ENCODE results near the gene ATG10. TPM values are rescaled to one million over a fixed set of nuclear protein-coding genes. Genes with fewer than 3 reads are reported as not detected.

Gene ATG10
- polyA plus RNA-seq, 3 donors from 2014 or later: 11.1 to 14.4 (median 12.5) TPM

GRCh38 chr5:82158755-82159413 lies 187.1 kb downstream of the ATG10 start:
- Mint-ChIP-seq H3K36me3 (no peaks in the 10 kb centered on the region), H3K4me3 (no peak overlapping the region), H3K27ac (no peak overlapping the region), H3K9me3 (no peaks in the 10 kb centered on the region), H3K4me1 (no peaks in the 10 kb centered on the region), H3K27me3 (ENCODE audit: low read depth in 3 of 3) (peaks cover 0 to 2% (median 0%) of the 10 kb centered on the region in 3 donors)
- DNase-seq: no peak

GRCh38 chr5:82160948-82161347 lies 189.1 kb downstream of the ATG10 start:
- Mint-ChIP-seq H3K4me1 (no peaks in the 10 kb centered on the region), H3K27ac (no peak overlapping the region), H3K9me3 (no peaks in the 10 kb centered on the region), H3K4me3 (no peak overlapping the region), H3K36me3 (no peaks in the 10 kb centered on the region), H3K27me3 (ENCODE audit: low read depth in 3 of 3) (peaks cover 0 to 2% (median 0%) of the 10 kb centered on the region in 3 donors)
- DNase-seq: no peak

GRCh38 chr5:82162573-82162972 lies 190.8 kb downstream of the ATG10 start:
- H3K4me1 Mint-ChIP-seq: no peaks in the 10 kb centered on the region
- DNase-seq: no peak
- H3K9me3 Mint-ChIP-seq: no peaks in the 10 kb centered on the region
- H3K4me3 Mint-ChIP-seq: no peak overlapping the region
- H3K27me3 Mint-ChIP-seq (ENCODE audit: low read depth in 3 of 3): peaks cover 0 to 2% (median 0%) of the 10 kb centered on the region in 3 donors
- H3K36me3 Mint-ChIP-seq: no peaks in the 10 kb centered on the region
- no peak overlapping the region for H3K27ac Mint-ChIP-seq

GRCh38 chr5:82163452-82164175 lies 191.8 kb downstream of the ATG10 start:
- Mint-ChIP-seq H3K27me3 (ENCODE audit: low read depth in 3 of 3) (peaks cover 0 to 2% (median 0%) of the 10 kb centered on the region in 3 donors), H3K27ac (no peak overlapping the region), H3K4me1 (no peaks in the 10 kb centered on the region), H3K9me3 (no peaks in the 10 kb centered on the region), H3K4me3 (no peak overlapping the region), H3K36me3 (no peaks in the 10 kb centered on the region)
- no peak for DNase-seq

GRCh38 chr5:82164176-82164976 lies 192.6 kb downstream of the ATG10 start:
- no peak overlapping the region for H3K27ac Mint-ChIP-seq

GRCh38 chr5:82164977-82165713 lies 193.3 kb downstream of the ATG10 start:
- Mint-ChIP-seq H3K36me3 (no peaks in the 10 kb centered on the region), H3K4me3 (no peak overlapping the region), H3K4me1 (no peaks in the 10 kb centered on the region), H3K27ac (peak overlapping the region in 1 of 6 donors; percentile 20), H3K9me3 (no peaks in the 10 kb centered on the region), H3K27me3 (ENCODE audit: low read depth in 3 of 3) (peaks cover 0 to under 1% (median 0%) of the 10 kb centered on the region in 3 donors)
- no peak for DNase-seq

More at GRCh38 chr5:82164176-82164976, 192.6 kb downstream of the ATG10 start:
- peaks cover 0 to 2% (median 0%) of the 10 kb centered on the region in 3 donors for H3K27me3 Mint-ChIP-seq (ENCODE audit: low read depth in 3 of 3)
- no peaks in the 10 kb centered on the region for H3K36me3 Mint-ChIP-seq
- no peaks in the 10 kb centered on the region for H3K9me3 Mint-ChIP-seq
- H3K4me3 Mint-ChIP-seq: no peak overlapping the region
- no peak for DNase-seq
- H3K4me1 Mint-ChIP-seq: no peaks in the 10 kb centered on the region

- Mint-ChIP-seq H3K36me3 (no peaks in the 10 kb centered on the region), H3K27me3 (ENCODE audit: low read depth in 3 of 3) (no peaks in the 10 kb centered on the region), H3K4me3 (no peak overlapping the region), H3K4me1 (no peaks in the 10 kb centered on the region), H3K9me3 (no peaks in the 10 kb centered on the region), H3K27ac (no peak overlapping the region)
- DNase-seq: peak; percentile 15 to 32 (median 29)
These were observed 194.1 kb downstream of the ATG10 start for GRCh38 chr5:82165740-82166530.

DNA sequence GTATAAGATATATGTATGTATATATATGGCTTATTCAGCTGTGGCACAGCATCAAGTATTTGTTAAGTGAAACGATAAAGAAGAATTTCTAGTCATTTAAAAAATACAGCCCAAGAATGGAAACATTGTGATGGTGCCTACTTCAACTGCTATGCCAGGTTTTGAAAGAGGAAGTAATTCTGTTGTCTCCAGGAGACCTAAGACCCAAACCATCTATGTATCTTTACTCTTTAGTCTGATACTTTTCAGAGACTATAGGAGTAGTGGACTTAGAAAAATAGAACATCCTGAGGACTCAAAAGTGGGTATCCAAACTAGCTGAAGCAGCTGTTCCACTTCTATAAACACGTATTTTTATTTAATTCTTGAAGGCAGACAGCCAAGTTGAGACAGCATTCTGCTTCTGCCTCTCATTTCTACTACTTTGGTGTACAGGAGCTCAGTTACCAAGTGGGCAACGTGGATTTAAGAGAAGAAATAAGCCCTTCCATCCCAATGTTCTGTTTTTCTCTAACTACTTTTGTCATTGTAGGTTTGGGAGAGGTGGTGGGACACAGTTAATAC lies 195.6 kb downstream of the ATG10 start:
- H3K4me1 Mint-ChIP-seq: no peaks in the 10 kb centered on the region
- no peak for DNase-seq
- H3K4me3 Mint-ChIP-seq: no peak overlapping the region
- no peaks in the 10 kb centered on the region for H3K36me3 Mint-ChIP-seq
- no peaks in the 10 kb centered on the region for H3K27me3 Mint-ChIP-seq (ENCODE audit: low read depth in 3 of 3)
- H3K27ac Mint-ChIP-seq: no peak overlapping the region
- H3K9me3 Mint-ChIP-seq: no peaks in the 10 kb centered on the region

GRCh38 chr5:82168294-82168693 lies 196.5 kb downstream of the ATG10 start:
- Mint-ChIP-seq H3K4me1 (no peaks in the 10 kb centered on the region), H3K36me3 (no peaks in the 10 kb centered on the region), H3K4me3 (no peak overlapping the region), H3K9me3 (no peaks in the 10 kb centered on the region), H3K27me3 (ENCODE audit: low read depth in 3 of 3) (no peaks in the 10 kb centered on the region), H3K27ac (no peak overlapping the region)
- no peak for DNase-seq

- Mint-ChIP-seq H3K4me3 (no peak overlapping the region), H3K36me3 (no peaks in the 10 kb centered on the region), H3K27me3 (ENCODE audit: low read depth in 3 of 3) (no peaks in the 10 kb centered on the region), H3K4me1 (peaks cover 6 to 12% of the 10 kb centered on the region in 2 donors), H3K9me3 (no peaks in the 10 kb centered on the region), H3K27ac (no peak overlapping the region)
- DNase-seq: no peak
These were observed 198.1 kb downstream of the ATG10 start for GRCh38 chr5:82169892-82170291.

- peak; percentile 46 to 54 (median 52) for DNase-seq
- Mint-ChIP-seq H3K4me1 (peaks cover 6 to 13% of the 10 kb centered on the region in 2 donors), H3K9me3 (no peaks in the 10 kb centered on the region), H3K4me3 (no peak overlapping the region), H3K27me3 (ENCODE audit: low read depth in 3 of 3) (no peaks in the 10 kb centered on the region), H3K36me3 (peaks cover 0 to 5% (median 0%) of the 10 kb centered on the region in 3 donors), H3K27ac (peak overlapping the region in 5 of 6 donors; percentile 16 to 65 (median 37))
These were observed 202.5 kb downstream of the ATG10 start for GRCh38 chr5:82174128-82174918.

GRCh38 chr5:82174919-82175219 lies 203.0 kb downstream of the ATG10 start:
- Mint-ChIP-seq H3K27ac (peak overlapping the region in 4 of 6 donors; percentile 16 to 54 (median 27)), H3K9me3 (no peaks in the 10 kb centered on the region), H3K27me3 (ENCODE audit: low read depth in 3 of 3) (no peaks in the 10 kb centered on the region), H3K36me3 (peaks cover 1 to 7% (median 2%) of the 10 kb centered on the region in 3 donors), H3K4me3 (no peak overlapping the region), H3K4me1 (peaks cover 6 to 13% of the 10 kb centered on the region in 2 donors)
- no peak for DNase-seq

All from immature natural killer cell (primary cell).